NT2/D1 (cell line): ENCODE data around the gene CDYL.

Source experiments
- SUZ12 ChIP-seq: IDR thresholded peaks from 2 replicates; pipeline ENCODE4 v1.6.1; 2011; ENCODE audit not compliant: insufficient read length, insufficient read depth; ENCODE audit errors: extremely low read depth
- YY1 ChIP-seq: IDR thresholded peaks from 2 replicates; pipeline ENCODE4 v1.6.1; 2011; ENCODE audit not compliant: insufficient read length, insufficient read depth

GRCh38 chr6:4957521-4958231 is 181.5 kb downstream of the CDYL start:
- no peak for TF ChIP-seq YY1
- TF ChIP-seq SUZ12, result no peak
